HCT116 (cell line): ENCODE data around the gene CYB561D1. TPM values are rescaled to one million over a fixed set of nuclear protein-coding genes. Genes with fewer than 3 reads are reported as not detected.

Experiments
- ATAC-seq: fragments of 200-7000 bp; cut with Tn5 transposase; 2 replicates; pipeline ENCODE4 v1.9.1; 2020; ENCODE audit warnings: mild to moderate bottlenecking, moderate library complexity
- BruUV-seq: library from RNA; stranded (reverse); fragments of 400-500 nt; replicated peaks from 2 replicates; lab custom pipeline; 2021; lab: Mats Ljungman, UMichigan
- CTCF ChIA-PET: fragments of 300-600 bp; sonication (Branson Sonifier 250); formaldehyde crosslinking; loops from one replicate; lab custom pipeline; 2021; ENCODE audit warnings: antibody characterized with exemption; lab: Charles Lee
- POLR2A ChIA-PET: fragments of 300-600, 350-600 bp; sonication (Branson Sonifier 250); formaldehyde crosslinking; loops from one replicate; lab custom pipeline; 2021; ENCODE audit warnings: antibody characterized with exemption; lab: Charles Lee
- RAD21 ChIA-PET, 2 experiments: fragments of 300-600 bp; sonication (Branson Sonifier 250); formaldehyde crosslinking; loops; one replicate each; lab custom pipeline; 2023; ENCODE audit warnings: low total read pairs in 2 of 2; ENCODE audit not compliant: uncharacterized antibody in 2 of 2, unreplicated experiment in 2 of 2, low non-redundant PET in 1 of 2; lab: Charles Lee
- DNase-seq: peaks from one replicate; pipeline ENCODE4 v3.0.0-alpha.2; 2010; ENCODE audit warnings: low read depth, low spot score
- H2AFZ ChIP-seq: fragments of 200-600 bp; shearing (Covaris generic), sonication (generic); 2 replicates; pipeline ENCODE4 v1.6.1; 2017; ENCODE audit warnings: low read depth, mixed run types, mixed read lengths, antibody characterized with exemption, low read length; ENCODE audit not compliant: poor library complexity, severe bottlenecking
- H3K27ac ChIP-seq: 2 replicates; pipeline ENCODE4 v1.5.1; 2012; ENCODE audit warnings: low read depth, low read length
- H3K27me3 ChIP-seq: fragments of 200-600 bp; sonication (generic); 2 replicates; pipeline ENCODE4 v1.6.1; 2016; ENCODE audit warnings: mixed run types, low read length, mixed read lengths; ENCODE audit not compliant: insufficient read depth
- H3K36me3 ChIP-seq, 2 experiments: fragments of 200-500 bp in 1 of 2; fragments of 200-600 bp in 1 of 2; sonication (Bioruptor generic) in 1 of 2; sonication (generic) in 1 of 2; 2 replicates each; pipeline versions ENCODE4 v1.5.1 to v1.6.1; 2014 to 2016; ENCODE audit warnings: low read length in 2 of 2, inconsistent platforms in 1 of 2, mixed read lengths in 1 of 2, mixed run types in 1 of 2; ENCODE audit not compliant: insufficient read depth in 2 of 2, control insufficient read depth in 1 of 2
- H3K4me1 ChIP-seq, 2 experiments: fragments of 200-600 bp in 1 of 2; sonication (generic) in 1 of 2; 2 replicates each; pipeline versions ENCODE4 v1.5.1 to v1.6.1; 2012 to 2017; ENCODE audit warnings: low read length in 2 of 2, inconsistent platforms in 1 of 2, mild to moderate bottlenecking in 1 of 2, mixed read lengths in 1 of 2, mixed run types in 1 of 2, moderate library complexity in 1 of 2; ENCODE audit not compliant: insufficient read depth in 2 of 2, control insufficient read depth in 1 of 2
- H3K4me2 ChIP-seq: fragments of 200-600 bp; sonication (generic); 2 replicates; pipeline ENCODE4 v1.6.1; 2017; ENCODE audit warnings: mixed run types, low read length, mixed read lengths
- H3K4me3 ChIP-seq, 2 experiments: fragments of 200-600 bp in 1 of 2; sonication (generic) in 1 of 2; replicated peaks in 1 of 2; 2 replicates each; pipeline ENCODE4 v1.5.1; 2011 to 2016; ENCODE audit warnings: low read length in 2 of 2, control low read depth in 1 of 2, low read depth in 1 of 2, mild to moderate bottlenecking in 1 of 2, mixed read lengths in 1 of 2, mixed run types in 1 of 2
- H3K79me2 ChIP-seq: fragments of 200-600 bp; sonication (generic); 2 replicates; pipeline ENCODE4 v1.6.1; 2017; ENCODE audit warnings: mild to moderate bottlenecking, mixed run types, low read length, moderate library complexity, mixed read lengths; ENCODE audit not compliant: insufficient read depth
- H3K9ac ChIP-seq: fragments of 200-600 bp; sonication (generic); 2 replicates; pipeline ENCODE4 v1.6.1; 2016; ENCODE audit warnings: low read length, mixed read lengths
- H3K9me2 ChIP-seq: fragments of 200-600 bp; sonication (generic), shearing (Covaris generic); 2 replicates; pipeline ENCODE4 v1.6.1; 2017; ENCODE audit warnings: mixed run types, mild to moderate bottlenecking, moderate library complexity; ENCODE audit not compliant: insufficient read depth
- H3K9me3 ChIP-seq, 2 experiments: fragments of 200-500 bp in 1 of 2; fragments of 200-600 bp in 1 of 2; sonication (Bioruptor generic) in 1 of 2; sonication (generic) in 1 of 2; 2 replicates each; pipeline ENCODE4 v1.6.1; 2014 to 2017; ENCODE audit warnings: low read length in 2 of 2, mixed read lengths in 2 of 2, inconsistent platforms in 1 of 2, low read depth in 1 of 2, mild to moderate bottlenecking in 1 of 2, mixed run types in 1 of 2, moderate library complexity in 1 of 2; ENCODE audit not compliant: control insufficient read depth in 1 of 2, insufficient read depth in 1 of 2
- H4K20me1 ChIP-seq: fragments of 200-600 bp; sonication (generic), shearing (Covaris generic); 2 replicates; pipeline ENCODE4 v1.6.1; 2017; ENCODE audit warnings: mixed run types, mild to moderate bottlenecking, moderate library complexity; ENCODE audit not compliant: insufficient read depth
- ATF3 ChIP-seq: IDR thresholded peaks from 2 replicates; pipeline ENCODE4 v1.6.1; 2012
- CBX3 ChIP-seq: IDR thresholded peaks from 2 replicates; pipeline ENCODE4 v1.6.1; 2012; ENCODE audit warnings: low read depth
- CEBPB ChIP-seq: IDR thresholded peaks from 2 replicates; pipeline ENCODE4 v1.6.1; 2012; ENCODE audit warnings: low read depth
- EGR1 ChIP-seq: IDR thresholded peaks from 2 replicates; pipeline ENCODE4 v1.6.1; 2012; ENCODE audit warnings: low read depth
- ELF1 ChIP-seq: IDR thresholded peaks from 2 replicates; pipeline ENCODE4 v1.6.1; 2012; ENCODE audit warnings: low read depth, borderline replicate concordance
- EZH2 ChIP-seq: fragments of 200-600 bp; sonication (generic); IDR thresholded peaks from 2 replicates; pipeline ENCODE4 v1.6.1; 2017; ENCODE audit warnings: antibody characterized with exemption, mixed run types
- JUND ChIP-seq: IDR thresholded peaks from 2 replicates; pipeline ENCODE4 v1.6.1; 2012
- MAX ChIP-seq: IDR thresholded peaks from 2 replicates; pipeline ENCODE4 v1.6.1; 2012
- POLR2AphosphoS5 ChIP-seq: IDR thresholded peaks from 2 replicates; pipeline ENCODE4 v1.6.1; 2011; ENCODE audit warnings: mild to moderate bottlenecking, low read depth, low read length, moderate library complexity
- SIN3A ChIP-seq: IDR thresholded peaks from 2 replicates; pipeline ENCODE4 v1.6.1; 2012; ENCODE audit warnings: low read depth
- SP1 ChIP-seq: IDR thresholded peaks from 2 replicates; pipeline ENCODE4 v1.6.1; 2012; ENCODE audit warnings: low read depth
- YY1 ChIP-seq: IDR thresholded peaks from 2 replicates; pipeline ENCODE4 v1.6.1; 2011; ENCODE audit warnings: low read length, low read depth, moderate library complexity, mild to moderate bottlenecking; ENCODE audit not compliant: insufficient replicate concordance; ENCODE audit errors: extremely low read depth
- ZFX ChIP-seq: fragments of 450-650 bp; IDR thresholded peaks from 2 replicates; pipeline ENCODE4 v1.6.1; 2017
- ZNF274 ChIP-seq: fragments of 200-500 bp; sonication (Bioruptor generic); IDR thresholded peaks from 2 replicates; pipeline ENCODE4 v1.6.1; 2014; ENCODE audit warnings: mild to moderate bottlenecking, low read depth, low read length, inconsistent platforms
- intact Hi-C: fragments of 100-400 bp; cut with micrococcal nuclease; formaldehyde crosslinking; loops from 2 replicates; pipeline ENCODE4 v1.10.0; 2022
- total RNA-seq: library from RNA; stranded (reverse); gene quantifications from one replicate; pipeline ENCODE4 v1.2.1, GENCODE V29; 2021; ENCODE audit not compliant: unreplicated experiment

CYB561D1 gene
- total RNA-seq, 1 experiment from 2014 or later = 5.9 TPM

- POLR2A ChIA-PET = no interaction called here
- no peaks in the 10 kb centered on the region for H4K20me1 ChIP-seq
- RAD21 ChIA-PET = no interaction called here
- H3K4me1 ChIP-seq = peaks cover 0 to 4% of the 10 kb centered on the region in 2 experiments; a peak in 1 of 4 replicates
- DNase-seq (no peak), ATAC-seq (no peak)
- TF ChIP-seq ELF1 = no peak
- TF ChIP-seq ZNF274 = no peak
- no peak for TF ChIP-seq SP1
- no peak for TF ChIP-seq MAX
- TF ChIP-seq ZFX = no peak
- TF ChIP-seq SIN3A = no peak
- no peak for TF ChIP-seq EGR1
- TF ChIP-seq ATF3 = no peak
- TF ChIP-seq JUND = no peak
- no peak for TF ChIP-seq CEBPB
- TF ChIP-seq YY1 = no peak
- TF ChIP-seq EZH2 = no peak
- no peak for TF ChIP-seq CBX3
- no peak for TF ChIP-seq POLR2AphosphoS5
- H3K27ac ChIP-seq = no peak overlapping the region
- H3K4me3 ChIP-seq = no peak overlapping the region
- H3K4me2 ChIP-seq = no peak overlapping the region
- no peaks in the 10 kb centered on the region for H3K36me3 ChIP-seq
- H3K9ac ChIP-seq = no peak overlapping the region
- no TSS peak for BruUV-seq
- intact Hi-C loops = no loop called here
- no peaks in the 10 kb centered on the region for H3K9me3 ChIP-seq
- CTCF ChIA-PET = no interaction called here
- no peaks in the 10 kb centered on the region for H3K9me2 ChIP-seq
- no peak overlapping the region for H2AFZ ChIP-seq
- no peaks in the 10 kb centered on the region; the same call in 1 of the 2 replicates for H3K27me3 ChIP-seq
- H3K79me2 ChIP-seq = no peaks in the 10 kb centered on the region
Observed at GRCh38 chr1:109527098-109527811, 33.4 kb downstream of the CYB561D1 start.
